OCI-LY1 (cell line): ENCODE data around the gene RERE.

Experiments used
- H2AFZ ChIP-seq: fragments of 200-600 bp; sonication (generic), shearing (Covaris generic); 2 replicates; pipeline ENCODE4 v1.6.0; 2014; ENCODE audit warnings: antibody characterized with exemption, mild to moderate bottlenecking, low read length
- H3F3A ChIP-seq: fragments of 200-600 bp; sonication (generic), shearing (Covaris generic); 2 replicates; pipeline ENCODE4 v1.6.0; 2014; ENCODE audit warnings: mild to moderate bottlenecking, antibody characterized with exemption, low read length, moderate library complexity; ENCODE audit not compliant: insufficient read depth
- H3K27ac ChIP-seq: fragments of 200-600 bp; sonication (generic); 2 replicates; pipeline ENCODE4 v1.5.1; 2014; ENCODE audit warnings: low read length, mixed run types, mild to moderate bottlenecking, low read depth; ENCODE audit not compliant: poor library complexity, severe bottlenecking
- H3K27me3 ChIP-seq: fragments of 200-600 bp; sonication (generic); 2 replicates; pipeline ENCODE4 v1.6.0; 2014; ENCODE audit warnings: antibody characterized with exemption, mild to moderate bottlenecking, low read length, moderate library complexity; ENCODE audit not compliant: insufficient read depth
- H3K36me3 ChIP-seq: fragments of 200-600 bp; sonication (generic); 2 replicates; pipeline ENCODE4 v1.6.1; 2014; ENCODE audit warnings: mild to moderate bottlenecking, antibody characterized with exemption, low read length, moderate library complexity, mixed read lengths; ENCODE audit not compliant: insufficient read depth
- H3K4me1 ChIP-seq: fragments of 200-600 bp; sonication (generic); 2 replicates; pipeline ENCODE4 v1.5.1; 2014; ENCODE audit warnings: mild to moderate bottlenecking, low read length, moderate library complexity; ENCODE audit not compliant: insufficient read depth, severe bottlenecking
- H3K4me2 ChIP-seq: fragments of 200-600 bp; sonication (generic), shearing (Covaris generic); 2 replicates; pipeline ENCODE4 v1.6.1; 2014; ENCODE audit warnings: low read length
- H3K4me3 ChIP-seq: fragments of 200-600 bp; sonication (generic); 2 replicates; pipeline ENCODE4 v1.5.1; 2014; ENCODE audit warnings: low read length, low read depth, mild to moderate bottlenecking, mixed read lengths; ENCODE audit not compliant: poor library complexity, severe bottlenecking
- H3K79me2 ChIP-seq: fragments of 200-600 bp; shearing (Covaris generic); 2 replicates; pipeline ENCODE4 v1.6.1; 2016; ENCODE audit warnings: mixed run types, low read length, mixed read lengths; ENCODE audit not compliant: insufficient read depth
- H3K9ac ChIP-seq: fragments of 200-600 bp; sonication (generic), shearing (Covaris generic); 2 replicates; pipeline ENCODE4 v1.6.1; 2014; ENCODE audit warnings: mild to moderate bottlenecking, low read length, mixed read lengths
- H3K9me2 ChIP-seq: fragments of 200-600 bp; sonication (generic), shearing (Covaris generic); 2 replicates; pipeline ENCODE4 v1.6.1; 2014; ENCODE audit warnings: low read depth, mild to moderate bottlenecking, low read length, mixed read lengths
- H3K9me3 ChIP-seq: fragments of 200-600 bp; shearing (Covaris generic); 2 replicates; pipeline ENCODE4 v1.6.1; 2014; ENCODE audit warnings: low read length, mixed read lengths
- H4K20me1 ChIP-seq: fragments of 200-600 bp; sonication (generic), shearing (Covaris generic); 2 replicates; pipeline ENCODE4 v1.6.0; 2016; ENCODE audit warnings: mild to moderate bottlenecking, low read length; ENCODE audit not compliant: insufficient read depth
- EZH2 ChIP-seq: fragments of 200-600 bp; sonication (generic), shearing (Covaris generic); IDR thresholded peaks from 2 replicates; pipeline ENCODE4 v1.8.0; 2017; ENCODE audit warnings: borderline replicate concordance, mixed run types, mild to moderate bottlenecking, antibody characterized with exemption, low read length, moderate library complexity, mixed read lengths
- TF ChIP-seq, protein P1 (sequence below): fragments of 200-600 bp; sonication (generic), shearing (Covaris generic); IDR thresholded peaks from 2 replicates; pipeline ENCODE4 v1.5.1; 2017; ENCODE audit warnings: mild to moderate bottlenecking, antibody characterized with exemption, low read length, moderate library complexity, mixed read lengths

The RERE gene

DNA sequence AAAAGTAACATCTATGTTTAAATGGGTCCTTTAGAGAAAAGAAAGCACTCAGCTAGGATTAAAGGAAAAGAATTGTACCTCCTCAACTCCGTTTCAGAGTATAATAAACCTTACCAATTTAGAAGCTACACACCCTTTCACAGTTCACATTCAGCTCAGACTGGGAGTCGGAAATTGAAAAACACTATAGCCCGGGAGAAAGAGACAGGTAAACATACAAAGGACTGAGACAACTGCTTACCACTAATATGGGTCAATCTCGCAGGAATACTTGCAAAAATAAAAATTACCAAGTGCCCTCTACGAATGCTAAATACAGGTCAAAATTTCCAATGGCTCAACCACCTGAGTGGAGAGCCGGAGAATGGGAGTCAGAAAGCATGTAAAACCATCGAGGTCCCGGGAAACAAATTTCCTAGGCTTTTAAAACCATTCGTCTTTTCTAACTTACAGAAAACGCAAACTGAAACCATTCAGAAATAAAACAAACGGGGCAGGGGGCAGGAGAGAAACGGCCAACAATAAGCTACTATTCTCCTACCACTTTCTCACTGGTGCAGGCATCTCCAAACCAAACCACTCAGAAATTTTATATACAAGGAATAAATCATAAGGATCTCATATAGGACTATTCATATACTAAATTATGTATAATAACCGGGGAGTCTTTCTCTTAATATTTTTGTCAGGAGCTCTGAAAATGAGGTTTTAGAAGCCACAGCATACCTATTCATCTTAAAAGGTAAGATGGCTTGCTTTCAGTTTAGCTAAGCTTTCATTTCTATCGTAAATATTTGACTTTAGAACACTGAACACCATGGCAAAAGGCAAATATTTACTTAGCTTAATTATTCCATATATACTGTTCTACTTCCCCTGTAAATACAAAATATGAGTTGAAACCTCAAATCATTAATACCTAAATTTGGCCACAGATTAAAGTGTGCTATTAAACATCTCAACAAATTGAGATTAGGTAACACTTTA, 136.5 kb downstream of the RERE start:
- no peaks in the 10 kb centered on the region for H4K20me1 ChIP-seq
- no peaks in the 10 kb centered on the region for H3K4me1 ChIP-seq
- H2AFZ ChIP-seq, result no peak overlapping the region
- H3K79me2 ChIP-seq, result no peaks in the 10 kb centered on the region
- H3K9me2 ChIP-seq, result no peaks in the 10 kb centered on the region
- no peaks in the 10 kb centered on the region for H3F3A ChIP-seq
- H3K4me3 ChIP-seq, result no peak overlapping the region
- no peak overlapping the region for H3K27ac ChIP-seq
- no peak for TF ChIP-seq EZH2
- TF ChIP-seq, protein P1, sequence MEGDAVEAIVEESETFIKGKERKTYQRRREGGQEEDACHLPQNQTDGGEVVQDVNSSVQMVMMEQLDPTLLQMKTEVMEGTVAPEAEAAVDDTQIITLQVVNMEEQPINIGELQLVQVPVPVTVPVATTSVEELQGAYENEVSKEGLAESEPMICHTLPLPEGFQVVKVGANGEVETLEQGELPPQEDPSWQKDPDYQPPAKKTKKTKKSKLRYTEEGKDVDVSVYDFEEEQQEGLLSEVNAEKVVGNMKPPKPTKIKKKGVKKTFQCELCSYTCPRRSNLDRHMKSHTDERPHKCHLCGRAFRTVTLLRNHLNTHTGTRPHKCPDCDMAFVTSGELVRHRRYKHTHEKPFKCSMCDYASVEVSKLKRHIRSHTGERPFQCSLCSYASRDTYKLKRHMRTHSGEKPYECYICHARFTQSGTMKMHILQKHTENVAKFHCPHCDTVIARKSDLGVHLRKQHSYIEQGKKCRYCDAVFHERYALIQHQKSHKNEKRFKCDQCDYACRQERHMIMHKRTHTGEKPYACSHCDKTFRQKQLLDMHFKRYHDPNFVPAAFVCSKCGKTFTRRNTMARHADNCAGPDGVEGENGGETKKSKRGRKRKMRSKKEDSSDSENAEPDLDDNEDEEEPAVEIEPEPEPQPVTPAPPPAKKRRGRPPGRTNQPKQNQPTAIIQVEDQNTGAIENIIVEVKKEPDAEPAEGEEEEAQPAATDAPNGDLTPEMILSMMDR, result no peak
- H3K9ac ChIP-seq, result no peak overlapping the region
- H3K4me2 ChIP-seq, result no peak overlapping the region
- no peaks in the 10 kb centered on the region for H3K9me3 ChIP-seq
- H3K27me3 ChIP-seq, result 0 out of 2 replicates have a peak, but pooled peaks cover 4% of the 10 kb centered on the region
- H3K36me3 ChIP-seq, result no peaks in the 10 kb centered on the region

DNA sequence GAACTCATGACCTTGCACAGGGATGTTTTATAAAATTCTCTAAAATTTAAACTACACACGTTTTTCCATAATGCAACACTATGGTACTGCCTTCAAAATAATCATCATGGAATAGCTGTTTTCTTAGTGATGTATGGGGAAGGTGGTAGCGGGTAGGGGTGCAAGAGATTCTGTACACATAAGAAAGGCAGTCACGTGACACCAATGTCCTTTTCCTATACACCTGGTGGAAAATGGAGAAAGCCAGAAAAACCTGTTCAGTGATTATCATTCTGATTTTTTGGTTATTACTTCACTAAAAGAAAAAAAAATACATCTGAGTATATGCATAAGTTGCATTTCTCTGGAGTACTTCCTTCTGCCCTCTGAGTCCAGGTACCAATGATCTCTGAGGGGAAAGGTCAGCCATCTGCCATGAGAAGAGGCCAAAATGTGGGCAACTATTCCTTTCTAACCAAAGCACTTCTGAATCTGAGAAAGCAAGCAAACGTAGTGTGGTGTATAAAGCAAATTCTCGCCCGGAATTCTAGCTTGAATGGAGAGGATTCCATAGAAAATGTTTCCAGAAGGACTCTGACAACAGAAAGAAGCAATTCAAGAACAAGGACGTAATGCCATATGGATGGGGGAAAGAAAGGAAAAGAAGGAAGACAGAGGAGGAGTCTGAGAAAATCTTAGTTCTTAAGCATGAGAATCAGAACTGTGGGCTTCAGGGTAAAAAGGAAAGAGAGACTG, 137.3 kb downstream of the RERE start:
- Histone ChIP-seq H3K27me3 (0 out of 2 replicates have a peak, but pooled peaks cover 4% of the 10 kb centered on the region), H3K4me1 (no peaks in the 10 kb centered on the region), H3K9ac (no peak overlapping the region), H3K9me2 (no peaks in the 10 kb centered on the region), H3K36me3 (no peaks in the 10 kb centered on the region), H3K27ac (no peak overlapping the region), H3F3A (no peaks in the 10 kb centered on the region), H3K4me2 (no peak overlapping the region), H3K4me3 (no peak overlapping the region), H4K20me1 (no peaks in the 10 kb centered on the region), H3K9me3 (no peaks in the 10 kb centered on the region), H3K79me2 (no peaks in the 10 kb centered on the region), H2AFZ (no peak overlapping the region)
- TF ChIP-seq, protein P1, result no peak
- no peak for TF ChIP-seq EZH2

DNA sequence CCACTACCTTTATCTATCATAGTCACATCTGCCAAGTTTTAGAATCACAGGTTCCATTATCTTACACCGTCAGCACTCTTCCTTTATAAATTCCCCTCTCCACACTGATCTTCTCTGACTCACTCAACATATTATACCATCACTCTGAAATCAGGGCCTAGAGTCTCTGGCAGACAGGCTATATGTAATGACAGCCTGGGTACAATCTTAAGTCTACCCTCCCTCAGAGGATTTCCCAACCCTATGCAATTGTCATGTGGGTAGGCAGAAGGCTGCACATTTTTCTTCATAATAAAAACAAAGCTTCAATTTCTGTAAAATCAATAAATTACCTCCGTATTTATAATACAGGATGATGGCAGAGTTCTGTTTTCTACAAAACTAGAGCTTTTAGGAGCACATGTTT, 138.0 kb downstream of the RERE start:
- no peaks in the 10 kb centered on the region for H3K9me3 ChIP-seq
- no peak overlapping the region for H3K9ac ChIP-seq
- no peaks in the 10 kb centered on the region for H3K4me1 ChIP-seq
- H4K20me1 ChIP-seq, result no peaks in the 10 kb centered on the region
- no peak overlapping the region for H2AFZ ChIP-seq
- H3K27ac ChIP-seq, result no peak overlapping the region
- H3K79me2 ChIP-seq, result no peaks in the 10 kb centered on the region
- no peaks in the 10 kb centered on the region for H3K9me2 ChIP-seq
- no peaks in the 10 kb centered on the region for H3K36me3 ChIP-seq
- H3K27me3 ChIP-seq, result 0 out of 2 replicates have a peak, but pooled peaks cover 4% of the 10 kb centered on the region
- TF ChIP-seq EZH2, result no peak
- TF ChIP-seq, protein P1, result no peak
- H3F3A ChIP-seq, result no peaks in the 10 kb centered on the region
- no peak overlapping the region for H3K4me3 ChIP-seq
- H3K4me2 ChIP-seq, result no peak overlapping the region
